MCF 10A (cell line): ENCODE measurements around the gene GPA33. TPM values are rescaled to one million over a fixed set of nuclear protein-coding genes. Genes with fewer than 3 reads are reported as not detected.

Experiments
- BruUV-seq: library from RNA; stranded (reverse); fragments of 400-500 nt; replicated peaks from 2 replicates; lab custom pipeline; 2021; lab: Mats Ljungman, UMichigan
- CTCF ChIA-PET: fragments of 300-600 bp; sonication (Branson Sonifier 250); formaldehyde crosslinking; extraction: SDS; loops from one replicate; lab custom pipeline; 2021; ENCODE audit warnings: antibody characterized with exemption, inconsistent platforms; lab: Yijun Ruan, JAX
- POLR2A ChIA-PET: fragments of 300-600, 350-650 bp; sonication (Branson Sonifier 250); formaldehyde crosslinking; extraction: SDS; loops from one replicate; lab custom pipeline; 2020; ENCODE audit warnings: antibody characterized with exemption, inconsistent platforms; lab: Yijun Ruan, JAX
- DNase-seq: peaks from one replicate; pipeline ENCODE4 v3.0.0-alpha.2; 2018; ENCODE audit not compliant: unreplicated experiment
- H3K27ac Mint-ChIP-seq: one replicate; pipeline ENCODE4 v1.8.0; 2022; ENCODE audit warnings: mild to moderate bottlenecking, low read depth, mixed read lengths; ENCODE audit not compliant: unreplicated experiment
- H3K27me3 Mint-ChIP-seq: one replicate; pipeline ENCODE4 v1.8.0; 2022; ENCODE audit warnings: mixed read lengths; ENCODE audit not compliant: insufficient read depth, unreplicated experiment
- H3K36me3 Mint-ChIP-seq: one replicate; pipeline ENCODE4 v1.8.0; 2022; ENCODE audit warnings: mild to moderate bottlenecking, moderate library complexity, mixed read lengths; ENCODE audit not compliant: insufficient read depth, unreplicated experiment
- H3K4me1 Mint-ChIP-seq: one replicate; pipeline ENCODE4 v1.8.0; 2022; ENCODE audit warnings: mixed read lengths; ENCODE audit not compliant: insufficient read depth, unreplicated experiment
- H3K4me3 Mint-ChIP-seq: one replicate; pipeline ENCODE4 v1.8.0; 2022; ENCODE audit warnings: mild to moderate bottlenecking, moderate library complexity, mixed read lengths; ENCODE audit not compliant: unreplicated experiment
- H3K9me3 Mint-ChIP-seq: one replicate; pipeline ENCODE4 v1.8.0; 2022; ENCODE audit warnings: mixed read lengths; ENCODE audit not compliant: unreplicated experiment
- CTCF ChIP-seq: fragments of 200-600 bp; IDR thresholded peaks from one replicate; pipeline ENCODE4 v1.8.0; 2022; ENCODE audit warnings: antibody characterized with exemption, mild to moderate bottlenecking; ENCODE audit not compliant: unreplicated experiment
- intact Hi-C: fragments of 100-400 bp; cut with micrococcal nuclease; formaldehyde crosslinking; loops from 2 replicates; pipeline ENCODE4 v1.14.1; 2022
- total RNA-seq: library from RNA; stranded (reverse); gene quantifications from 2 replicates; pipeline ENCODE4 v1.2.3, GENCODE V29; 2022

The GPA33 gene
- total RNA-seq, 1 experiment from 2014 or later, result not detected

GRCh38 chr1:167137332-167137781, 47.2 kb upstream of the GPA33 start:
- BruUV-seq, result no TSS peak
- DNase-seq, result no peak
- Mint-ChIP-seq H3K36me3 (no peaks in the 10 kb centered on the region), H3K4me3 (no peak overlapping the region), H3K27me3 (no peaks in the 10 kb centered on the region), H3K4me1 (peaks cover 21% of the 10 kb centered on the region), H3K9me3 (no peaks in the 10 kb centered on the region), H3K27ac (no peak overlapping the region)
- POLR2A ChIA-PET, result interaction anchor here (0.6 to 4.8 kb wide), 3 partner anchors 12 to 83 kb away, joined by 3 to 21 read pairs (median 5); partner anchors contain the start of gene POU2F1
- intact Hi-C loops, result no loop called here
- CTCF ChIA-PET, result interaction anchor here (1.1 to 18.0 kb wide), 7 partner anchors 10 to 227 kb away, joined by 4 to 259 read pairs (median 7); no protein-coding TSS in a partner anchor
- no peak for TF ChIP-seq CTCF

- no peak overlapping the region for H3K27ac Mint-ChIP-seq
- no peak overlapping the region for H3K4me3 Mint-ChIP-seq
- DNase-seq, result no peak
- no peaks in the 10 kb centered on the region for H3K36me3 Mint-ChIP-seq
- no TSS peak for BruUV-seq
- intact Hi-C loops, result no loop called here
- ChIA-PET POLR2A (interaction anchor here (0.6 to 4.8 kb wide), 2 partner anchors 13 to 84 kb away, joined by 3 to 21 read pairs; partner anchors contain the start of gene POU2F1), CTCF (interaction anchor here (0.5 to 18.0 kb wide), 7 partner anchors 12 to 413 kb away, joined by 3 to 259 read pairs (median 4); no protein-coding TSS in a partner anchor)
- no peaks in the 10 kb centered on the region for H3K27me3 Mint-ChIP-seq
- H3K9me3 Mint-ChIP-seq, result no peaks in the 10 kb centered on the region
- no peak for TF ChIP-seq CTCF
- peaks cover 21% of the 10 kb centered on the region for H3K4me1 Mint-ChIP-seq
Measured at GRCh38 chr1:167136806-167137205, 46.6 kb upstream of the GPA33 start.

GRCh38 chr1:167136191-167136614, 46.0 kb upstream of the GPA33 start:
- Mint-ChIP-seq H3K36me3 (no peaks in the 10 kb centered on the region), H3K4me1 (peaks cover 21% of the 10 kb centered on the region), H3K27ac (no peak overlapping the region), H3K4me3 (no peak overlapping the region), H3K27me3 (no peaks in the 10 kb centered on the region), H3K9me3 (no peaks in the 10 kb centered on the region)
- peak; percentile 85 for DNase-seq
- POLR2A ChIA-PET, result interaction anchor here (0.6 to 4.8 kb wide), 4 partner anchors 10 to 913 kb away, joined by 3 to 21 read pairs (median 4); partner anchors contain the start of gene POU2F1
- no peak for TF ChIP-seq CTCF
- CTCF ChIA-PET, result interaction anchor here (0.5 to 18.0 kb wide), 15 partner anchors 10 to 463 kb away, joined by 3 to 259 read pairs (median 3); partner anchors contain the start of gene POU2F1
- no TSS peak for BruUV-seq
- intact Hi-C loops, result no loop called here

GRCh38 chr1:167135281-167135840, 45.2 kb upstream of the GPA33 start:
- Mint-ChIP-seq H3K36me3 (no peaks in the 10 kb centered on the region), H3K4me1 (peaks cover 21% of the 10 kb centered on the region), H3K27ac (no peak overlapping the region), H3K4me3 (no peak overlapping the region), H3K27me3 (no peaks in the 10 kb centered on the region), H3K9me3 (no peaks in the 10 kb centered on the region)
- no TSS peak for BruUV-seq
- no peak for TF ChIP-seq CTCF
- CTCF ChIA-PET, result interaction anchor here (0.6 to 18.0 kb wide), 12 partner anchors 8 to 1456 kb away, joined by 3 to 259 read pairs (median 4); partner anchors contain the start of gene POU2F1
- DNase-seq, result no peak
- intact Hi-C loops, result no loop called here
- POLR2A ChIA-PET, result interaction anchor here (0.6 to 4.8 kb wide), 4 partner anchors 11 to 100 kb away, joined by 3 to 21 read pairs (median 4); partner anchors contain the start of gene POU2F1
